Glutamatergic neuron (in vitro differentiated cells): ENCODE measurements around the gene ZNF513. TPM values are rescaled to one million over a fixed set of nuclear protein-coding genes. Genes with fewer than 3 reads are reported as not detected.

Experiments used
- DNase-seq: peaks from one replicate; pipeline ENCODE4 v3.0.0; 2022
- H3K27ac Mint-ChIP-seq: one replicate; pipeline ENCODE4 v1.8.0; 2020; ENCODE audit warnings: mild to moderate bottlenecking, mixed read lengths, inconsistent platforms; ENCODE audit not compliant: unreplicated experiment
- H3K27me3 Mint-ChIP-seq: one replicate; pipeline ENCODE4 v1.8.0; 2020; ENCODE audit warnings: mild to moderate bottlenecking, moderate library complexity, mixed read lengths, inconsistent platforms; ENCODE audit not compliant: unreplicated experiment
- H3K36me3 Mint-ChIP-seq: one replicate; pipeline ENCODE4 v1.8.0; 2020; ENCODE audit warnings: mild to moderate bottlenecking, mixed read lengths, inconsistent platforms; ENCODE audit not compliant: unreplicated experiment
- H3K4me1 Mint-ChIP-seq: one replicate; pipeline ENCODE4 v1.8.0; 2020; ENCODE audit warnings: mild to moderate bottlenecking, low read depth, mixed read lengths, inconsistent platforms; ENCODE audit not compliant: unreplicated experiment
- H3K4me3 Mint-ChIP-seq: one replicate; pipeline ENCODE4 v1.8.0; 2020; ENCODE audit warnings: mild to moderate bottlenecking, mixed read lengths, inconsistent platforms; ENCODE audit not compliant: unreplicated experiment
- H3K9me3 Mint-ChIP-seq: one replicate; pipeline ENCODE4 v1.8.0; 2020; ENCODE audit warnings: mild to moderate bottlenecking, moderate library complexity, mixed read lengths, inconsistent platforms; ENCODE audit not compliant: unreplicated experiment
- total RNA-seq: library from RNA; stranded (reverse); fragmentation: NEBNext Ultra II Directional; extraction: Animal tissue kit (Norgen Biotek cat#: 25700); gene quantifications from one replicate; pipeline ENCODE4 v1.2.1, GENCODE V29; 2021; ENCODE audit not compliant: unreplicated experiment
- TF ChIP-seq, protein P1 (sequence below): fragments of 200-600 bp; sonication (generic); IDR thresholded peaks from one replicate; pipeline ENCODE4 v1.5.0; 2021; ENCODE audit not compliant: partially characterized antibody, unreplicated experiment

The ZNF513 gene
- total RNA-seq, 1 donor from 2014 or later = 30.2 TPM

DNA sequence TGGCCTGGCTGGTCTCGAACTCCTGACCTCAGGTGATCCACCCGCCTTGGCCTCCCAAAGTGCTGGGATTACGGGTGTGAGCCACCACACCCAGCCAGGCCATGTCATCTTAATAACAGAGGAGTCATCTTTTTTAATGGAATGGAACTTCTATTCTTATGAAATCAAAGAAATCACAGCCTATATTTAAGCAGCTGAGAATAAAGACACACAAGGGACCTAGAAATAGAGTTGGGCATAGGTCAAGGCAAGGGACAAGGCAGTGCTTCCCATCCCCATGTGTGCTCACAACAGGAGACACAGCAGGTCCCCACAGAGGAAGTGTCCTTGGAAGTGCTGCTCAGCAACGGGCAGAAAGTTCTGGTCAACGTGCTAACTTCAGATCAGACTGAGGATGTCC is 7.0 kb downstream of the ZNF513 start:
- Mint-ChIP-seq H3K27me3 (peaks cover 9% of the 10 kb centered on the region), H3K4me3 (no peak overlapping the region), H3K27ac (no peak overlapping the region), H3K36me3 (peaks cover 6% of the 10 kb centered on the region), H3K4me1 (peaks cover 17% of the 10 kb centered on the region), H3K9me3 (peaks cover 18% of the 10 kb centered on the region)
- DNase-seq = no peak
- TF ChIP-seq, protein P1, sequence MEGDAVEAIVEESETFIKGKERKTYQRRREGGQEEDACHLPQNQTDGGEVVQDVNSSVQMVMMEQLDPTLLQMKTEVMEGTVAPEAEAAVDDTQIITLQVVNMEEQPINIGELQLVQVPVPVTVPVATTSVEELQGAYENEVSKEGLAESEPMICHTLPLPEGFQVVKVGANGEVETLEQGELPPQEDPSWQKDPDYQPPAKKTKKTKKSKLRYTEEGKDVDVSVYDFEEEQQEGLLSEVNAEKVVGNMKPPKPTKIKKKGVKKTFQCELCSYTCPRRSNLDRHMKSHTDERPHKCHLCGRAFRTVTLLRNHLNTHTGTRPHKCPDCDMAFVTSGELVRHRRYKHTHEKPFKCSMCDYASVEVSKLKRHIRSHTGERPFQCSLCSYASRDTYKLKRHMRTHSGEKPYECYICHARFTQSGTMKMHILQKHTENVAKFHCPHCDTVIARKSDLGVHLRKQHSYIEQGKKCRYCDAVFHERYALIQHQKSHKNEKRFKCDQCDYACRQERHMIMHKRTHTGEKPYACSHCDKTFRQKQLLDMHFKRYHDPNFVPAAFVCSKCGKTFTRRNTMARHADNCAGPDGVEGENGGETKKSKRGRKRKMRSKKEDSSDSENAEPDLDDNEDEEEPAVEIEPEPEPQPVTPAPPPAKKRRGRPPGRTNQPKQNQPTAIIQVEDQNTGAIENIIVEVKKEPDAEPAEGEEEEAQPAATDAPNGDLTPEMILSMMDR = no peak

DNA sequence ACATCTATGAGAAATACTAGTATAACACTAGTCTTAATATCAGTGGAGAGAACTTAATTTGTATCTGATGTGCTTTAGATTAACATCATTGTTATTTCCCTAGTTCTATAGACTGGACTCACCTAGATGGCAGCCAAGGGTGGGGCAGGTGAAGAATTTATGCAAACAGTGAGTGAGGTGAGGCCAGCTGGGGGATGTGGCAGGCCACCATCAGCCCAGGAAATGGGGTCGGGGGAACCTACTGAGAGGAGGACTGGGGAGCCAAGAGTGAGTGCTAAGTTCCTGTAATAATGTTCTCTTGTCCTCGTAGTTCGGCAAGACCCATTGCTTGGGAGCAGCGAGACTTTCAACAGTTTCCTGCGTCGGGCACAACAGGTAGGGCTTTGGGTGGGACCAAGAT is 7.6 kb downstream of the ZNF513 start:
- H3K9me3 Mint-ChIP-seq = peaks cover 18% of the 10 kb centered on the region
- H3K27ac Mint-ChIP-seq = peak overlapping the region; percentile 30
- no peak for DNase-seq
- TF ChIP-seq, protein P1 = no peak
- H3K36me3 Mint-ChIP-seq = peaks cover 6% of the 10 kb centered on the region
- peak overlapping the region; percentile 19 for H3K4me3 Mint-ChIP-seq
- H3K4me1 Mint-ChIP-seq = peaks cover 15% of the 10 kb centered on the region
- peaks cover 9% of the 10 kb centered on the region for H3K27me3 Mint-ChIP-seq

DNA sequence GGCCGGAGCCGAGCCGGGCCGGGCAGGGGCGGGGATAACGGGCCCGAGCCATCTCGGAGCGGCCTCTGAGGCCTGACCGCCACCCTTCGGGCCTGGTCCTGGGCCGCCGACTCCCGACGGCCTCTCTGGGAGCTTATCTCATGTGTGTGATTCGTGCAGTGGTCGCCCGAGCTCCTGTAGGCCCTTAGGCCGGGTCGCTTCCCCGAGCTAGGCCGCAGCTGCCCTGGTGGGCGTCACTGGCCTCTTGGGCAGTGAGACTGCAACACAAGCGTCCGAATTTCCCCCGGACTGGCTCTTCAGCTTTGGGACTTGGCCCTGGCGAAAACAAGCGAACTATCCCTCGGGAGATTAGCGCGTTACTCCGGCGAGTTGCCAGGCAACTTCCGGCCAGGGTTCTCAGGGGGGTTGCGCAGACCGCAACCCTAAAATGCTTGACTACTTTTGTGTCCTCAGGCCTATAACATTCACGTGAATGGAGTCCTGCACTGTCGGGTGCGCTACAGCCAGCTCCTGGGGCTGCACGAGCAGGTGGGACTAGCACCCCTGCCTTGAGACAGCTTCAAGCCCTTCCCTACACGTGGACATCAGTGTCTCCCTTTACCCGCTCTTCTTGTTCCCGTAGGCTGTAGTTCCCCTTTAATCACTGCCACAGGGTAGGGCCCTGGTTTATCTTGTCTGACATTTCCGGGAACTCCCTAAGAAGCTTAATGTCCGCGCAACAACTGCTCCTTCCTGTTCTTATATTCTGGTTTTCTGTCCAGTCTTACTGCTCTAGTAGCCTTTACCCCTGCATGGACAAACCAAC is 9.5 kb downstream of the ZNF513 start:
- Mint-ChIP-seq H3K27me3 (peaks cover 8% of the 10 kb centered on the region), H3K9me3 (peaks cover 18% of the 10 kb centered on the region), H3K4me1 (peaks cover 15% of the 10 kb centered on the region), H3K27ac (peak overlapping the region; percentile 85), H3K4me3 (peak overlapping the region; percentile 95), H3K36me3 (peaks cover 6% of the 10 kb centered on the region)
- DNase-seq = peak; percentile 49
- TF ChIP-seq, protein P1 = no peak

DNA sequence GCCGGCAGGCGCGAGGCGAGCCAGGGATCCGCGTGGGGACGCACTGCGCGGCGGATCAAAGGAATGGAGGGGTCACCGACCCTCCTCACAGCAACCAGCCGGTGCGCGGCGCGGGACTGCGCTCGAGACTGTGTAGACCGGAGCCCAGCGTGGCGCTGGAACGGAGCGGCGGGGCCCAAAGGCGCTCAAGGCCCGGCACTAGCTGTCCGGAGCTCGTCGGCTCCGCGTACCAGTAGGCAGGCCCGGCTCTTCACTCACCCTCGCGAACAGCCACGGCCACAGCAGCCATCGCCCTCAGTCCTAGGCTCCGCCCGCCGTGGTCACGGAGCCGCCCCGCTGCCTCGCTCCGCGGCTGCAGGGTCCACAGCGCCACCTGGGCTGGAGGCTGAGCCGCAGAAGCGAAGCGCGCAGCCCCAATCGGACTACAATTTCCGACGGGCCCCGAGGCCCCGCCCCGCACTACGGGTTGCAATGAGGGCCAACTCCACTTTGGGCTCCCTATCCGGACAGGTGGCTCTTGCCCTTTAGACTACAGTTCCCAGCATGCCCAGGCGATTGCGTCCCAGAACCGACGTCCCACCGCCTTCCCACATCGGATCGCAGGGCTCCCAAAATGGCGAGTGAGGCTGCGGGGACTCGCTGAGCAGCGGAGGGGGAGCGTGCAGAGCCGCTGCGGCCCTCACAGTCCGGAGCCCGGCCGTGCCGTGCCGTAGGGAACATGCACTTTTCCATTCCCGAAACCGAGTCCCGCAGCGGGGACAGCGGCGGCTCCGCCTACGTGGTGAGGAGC is 10.3 kb downstream of the ZNF513 start, which contains the start of the genes EIF2B4 and SNX17:
Gene EIF2B4 (minus strand): TSS at position 313 of the 790 bp plus-strand sequence. CDS start 24 bp downstream, at position 289.
Gene SNX17 (plus strand): TSS at position 591 of the 790 bp plus-strand sequence. CDS start 128 bp downstream, at position 719.
- DNase-seq = peak; percentile 99
- Mint-ChIP-seq H3K36me3 (peaks cover 6% of the 10 kb centered on the region), H3K9me3 (peaks cover 20% of the 10 kb centered on the region), H3K4me3 (peak within 1 kb of the TSS; percentile 98), H3K4me1 (peaks cover 15% of the 10 kb centered on the region), H3K27me3 (peaks cover 8% of the 10 kb centered on the region), H3K27ac (peak within 1 kb of the TSS; percentile 91)
- TF ChIP-seq, protein P1 = peak; percentile 32
